HEK293T (cell line): ENCODE measurements around the gene LIN7C.

Source experiments
- BHLHE40 ChIP-seq: fragments of 450-650 bp; IDR thresholded peaks from 2 replicates; pipeline ENCODE4 v1.6.1; 2016; ENCODE audit warnings: mild to moderate bottlenecking, moderate library complexity, borderline replicate concordance
- CTBP1 ChIP-seq: fragments of 450-650 bp; IDR thresholded peaks from 2 replicates; pipeline ENCODE4 v1.6.1; 2016; ENCODE audit warnings: borderline replicate concordance
- FOXA1 ChIP-seq: fragments of 450-650 bp; IDR thresholded peaks from 2 replicates; pipeline ENCODE4 v1.6.1; 2016; ENCODE audit warnings: mild to moderate bottlenecking
- FOXK2 ChIP-seq: fragments of 450-650 bp; IDR thresholded peaks from 2 replicates; pipeline ENCODE4 v1.6.1; 2016; ENCODE audit warnings: mild to moderate bottlenecking
- FOXM1 ChIP-seq: fragments of 450-650 bp; IDR thresholded peaks from 2 replicates; pipeline ENCODE4 v1.6.1; 2017; ENCODE audit warnings: mild to moderate bottlenecking, borderline replicate concordance
- HDGF ChIP-seq: fragments of 450-650 bp; IDR thresholded peaks from 2 replicates; pipeline ENCODE4 v1.6.1; 2017; ENCODE audit warnings: antibody characterized with exemption, borderline replicate concordance
- LEF1 ChIP-seq: fragments of 450-650 bp; IDR thresholded peaks from 2 replicates; pipeline ENCODE4 v1.6.1; 2017; ENCODE audit warnings: mild to moderate bottlenecking, borderline replicate concordance
- NFRKB ChIP-seq: fragments of 450-650 bp; IDR thresholded peaks from 2 replicates; pipeline ENCODE4 v1.6.1; 2016; ENCODE audit warnings: mild to moderate bottlenecking, moderate library complexity
- PKNOX1 ChIP-seq: fragments of 450-650 bp; IDR thresholded peaks from 2 replicates; pipeline ENCODE4 v1.6.1; 2016
- SP1 ChIP-seq: fragments of 450-650 bp; IDR thresholded peaks from 2 replicates; pipeline ENCODE4 v1.6.1; 2017
- SUZ12 ChIP-seq: fragments of 450-650 bp; IDR thresholded peaks from 2 replicates; pipeline ENCODE4 v1.6.1; 2016; ENCODE audit warnings: mild to moderate bottlenecking
- ZNF384 ChIP-seq: fragments of 450-650 bp; IDR thresholded peaks from 2 replicates; pipeline ENCODE4 v1.6.1; 2016

GRCh38 chr11:27514558-27514957 is 8.0 kb upstream of the LIN7C start:
- TF ChIP-seq FOXK2 (no peak), SUZ12 (no peak), SP1 (no peak), FOXA1 (no peak), FOXM1 (no peak), LEF1 (no peak), NFRKB (no peak), PKNOX1 (no peak), HDGF (no peak), BHLHE40 (no peak), CTBP1 (no peak), ZNF384 (no peak)
